Measurements from ENCODE around the gene UBE2F. TPM values are rescaled to one million over a fixed set of nuclear protein-coding genes. Genes with fewer than 3 reads are reported as not detected.

Gene UBE2F
- total and polyA plus RNA-seq, 2 experiments from 2014 or later: 52.8 to 66.7 TPM

- no peaks in the 10 kb centered on the region for H3K4me1 ChIP-seq (ENCODE audit: insufficient read depth)
- H3K27ac ChIP-seq: no peak overlapping the region
- no peaks in the 10 kb centered on the region for H3K27me3 ChIP-seq
- no peaks in the 10 kb centered on the region for H3K79me2 ChIP-seq
- no peaks in the 10 kb centered on the region for H4K20me1 ChIP-seq (ENCODE audit: insufficient read depth, poor library complexity, severe bottlenecking)
- no peaks in the 10 kb centered on the region for H3K9me2 ChIP-seq (replicated peaks; ENCODE audit: insufficient read depth)
- no peak for TF ChIP-seq EZH2phosphoT487 (IDR thresholded peaks at IDR 0.05; ENCODE audit: low read depth, severe bottlenecking, unreplicated experiment)
- TF ChIP-seq EZH2 (IDR thresholded peaks at IDR 0.05; ENCODE audit: borderline replicate concordance): no peak
- TF ChIP-seq CTCF (IDR thresholded peaks at IDR 0.05; ENCODE audit: poor library complexity): no peak
- WGBS (ENCODE audit: low lambda C conversion rate, missing lambda C conversion rate): 96% methylated on average over 7 of the region's 7 CpGs
- H3K36me3 ChIP-seq (replicated peaks; ENCODE audit: insufficient read depth, low read depth): no peaks in the 10 kb centered on the region
- no peaks in the 10 kb centered on the region for H3K9me3 ChIP-seq (ENCODE audit: low read depth)
- DNase-seq (ENCODE audit: low spot score): no peak
- H2AFZ ChIP-seq: no peak overlapping the region
- H3K4me3 ChIP-seq: no peak overlapping the region
- no peak overlapping the region for H3K4me2 ChIP-seq
Observed at GRCh38 chr2:238084761-238085160, 117.9 kb downstream of the UBE2F start.

- H3K27ac ChIP-seq: no peak overlapping the region
- no peaks in the 10 kb centered on the region for H4K20me1 ChIP-seq (ENCODE audit: insufficient read depth, poor library complexity, severe bottlenecking)
- no peaks in the 10 kb centered on the region for H3K9me2 ChIP-seq (replicated peaks; ENCODE audit: insufficient read depth)
- no peaks in the 10 kb centered on the region for H3K27me3 ChIP-seq
- no peaks in the 10 kb centered on the region for H3K79me2 ChIP-seq
- H2AFZ ChIP-seq: no peak overlapping the region
- H3K9me3 ChIP-seq (ENCODE audit: low read depth): no peaks in the 10 kb centered on the region
- H3K4me2 ChIP-seq: no peak overlapping the region
- no peak for DNase-seq (ENCODE audit: low spot score)
- H3K36me3 ChIP-seq (replicated peaks; ENCODE audit: insufficient read depth, low read depth): no peaks in the 10 kb centered on the region
- WGBS (ENCODE audit: low lambda C conversion rate, missing lambda C conversion rate): 92% methylated on average over 3 of the region's 3 CpGs
- H3K4me1 ChIP-seq (ENCODE audit: insufficient read depth): no peaks in the 10 kb centered on the region
- TF ChIP-seq EZH2 (IDR thresholded peaks at IDR 0.05; ENCODE audit: borderline replicate concordance) (no peak), EZH2phosphoT487 (IDR thresholded peaks at IDR 0.05; ENCODE audit: low read depth, severe bottlenecking, unreplicated experiment) (no peak), CTCF (IDR thresholded peaks at IDR 0.05; ENCODE audit: poor library complexity) (no peak)
- no peak overlapping the region for H3K4me3 ChIP-seq
Observed at GRCh38 chr2:238085899-238086298, 119.1 kb downstream of the UBE2F start.

- Histone ChIP-seq H3K9me3 (ENCODE audit: low read depth) (no peaks in the 10 kb centered on the region), H3K27me3 (no peaks in the 10 kb centered on the region), H3K79me2 (no peaks in the 10 kb centered on the region), H3K4me1 (ENCODE audit: insufficient read depth) (no peaks in the 10 kb centered on the region), H3K36me3 (replicated peaks; ENCODE audit: insufficient read depth, low read depth) (no peaks in the 10 kb centered on the region), H3K4me2 (no peak overlapping the region), H3K27ac (no peak overlapping the region), H2AFZ (no peak overlapping the region), H3K9me2 (replicated peaks; ENCODE audit: insufficient read depth) (no peaks in the 10 kb centered on the region), H3K4me3 (no peak overlapping the region), H4K20me1 (ENCODE audit: insufficient read depth, poor library complexity, severe bottlenecking) (no peaks in the 10 kb centered on the region)
- TF ChIP-seq CTCF (IDR thresholded peaks at IDR 0.05; ENCODE audit: poor library complexity): no peak
- TF ChIP-seq EZH2 (IDR thresholded peaks at IDR 0.05; ENCODE audit: borderline replicate concordance): no peak
- TF ChIP-seq EZH2phosphoT487 (IDR thresholded peaks at IDR 0.05; ENCODE audit: low read depth, severe bottlenecking, unreplicated experiment): no peak
- no peak for DNase-seq (ENCODE audit: low spot score)
- 98% methylated on average over 2 of the region's 2 CpGs for WGBS (ENCODE audit: low lambda C conversion rate, missing lambda C conversion rate)
Observed at GRCh38 chr2:238087211-238087610, 120.4 kb downstream of the UBE2F start.

- Histone ChIP-seq H3K4me2 (no peak overlapping the region), H3K4me3 (no peak overlapping the region), H3K36me3 (replicated peaks; ENCODE audit: insufficient read depth, low read depth) (no peaks in the 10 kb centered on the region), H3K9me2 (replicated peaks; ENCODE audit: insufficient read depth) (no peaks in the 10 kb centered on the region), H4K20me1 (ENCODE audit: insufficient read depth, poor library complexity, severe bottlenecking) (no peaks in the 10 kb centered on the region), H3K79me2 (no peaks in the 10 kb centered on the region), H3K9me3 (ENCODE audit: low read depth) (no peaks in the 10 kb centered on the region), H3K27ac (no peak overlapping the region), H3K27me3 (no peaks in the 10 kb centered on the region), H3K4me1 (ENCODE audit: insufficient read depth) (no peaks in the 10 kb centered on the region), H2AFZ (no peak overlapping the region)
- 94% methylated on average over 4 of the region's 4 CpGs for WGBS (ENCODE audit: low lambda C conversion rate, missing lambda C conversion rate)
- TF ChIP-seq CTCF (IDR thresholded peaks at IDR 0.05; ENCODE audit: poor library complexity) (no peak), EZH2 (IDR thresholded peaks at IDR 0.05; ENCODE audit: borderline replicate concordance) (no peak)
- no peak for DNase-seq (ENCODE audit: low spot score)
Observed at GRCh38 chr2:238090887-238091286, 124.1 kb downstream of the UBE2F start.
